ENCODE data around the gene FGD6. TPM values are rescaled to one million over a fixed set of nuclear protein-coding genes. Genes with fewer than 3 reads are reported as not detected.

The FGD6 gene
- total RNA-seq, 2 donors from 2014 or later = 9.9 to 13.9 TPM

DNA sequence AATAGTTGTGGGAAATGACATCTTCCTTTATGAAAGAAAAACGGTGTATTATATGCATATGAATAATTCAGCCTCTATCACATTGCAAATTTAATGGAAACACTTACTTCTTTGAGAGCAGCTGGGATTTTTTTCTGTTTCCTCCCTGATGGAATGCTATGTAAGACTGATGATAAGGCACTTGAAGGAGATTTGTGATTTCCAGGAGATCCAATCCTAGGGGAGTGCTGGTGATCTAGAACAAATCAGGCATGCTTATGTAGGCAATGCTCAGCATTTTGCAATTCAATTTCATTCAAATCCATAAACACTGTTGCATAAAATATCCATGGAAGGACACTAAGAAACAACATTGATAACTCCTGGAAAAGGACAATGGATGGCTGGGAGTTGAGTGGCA lies 127.8 kb downstream of the FGD6 start:
- H3K27ac ChIP-seq = no peak overlapping the region
- TF ChIP-seq POLR2AphosphoS5 (IDR thresholded peaks at IDR 0.05) = no peak
- TF ChIP-seq, protein P1, sequence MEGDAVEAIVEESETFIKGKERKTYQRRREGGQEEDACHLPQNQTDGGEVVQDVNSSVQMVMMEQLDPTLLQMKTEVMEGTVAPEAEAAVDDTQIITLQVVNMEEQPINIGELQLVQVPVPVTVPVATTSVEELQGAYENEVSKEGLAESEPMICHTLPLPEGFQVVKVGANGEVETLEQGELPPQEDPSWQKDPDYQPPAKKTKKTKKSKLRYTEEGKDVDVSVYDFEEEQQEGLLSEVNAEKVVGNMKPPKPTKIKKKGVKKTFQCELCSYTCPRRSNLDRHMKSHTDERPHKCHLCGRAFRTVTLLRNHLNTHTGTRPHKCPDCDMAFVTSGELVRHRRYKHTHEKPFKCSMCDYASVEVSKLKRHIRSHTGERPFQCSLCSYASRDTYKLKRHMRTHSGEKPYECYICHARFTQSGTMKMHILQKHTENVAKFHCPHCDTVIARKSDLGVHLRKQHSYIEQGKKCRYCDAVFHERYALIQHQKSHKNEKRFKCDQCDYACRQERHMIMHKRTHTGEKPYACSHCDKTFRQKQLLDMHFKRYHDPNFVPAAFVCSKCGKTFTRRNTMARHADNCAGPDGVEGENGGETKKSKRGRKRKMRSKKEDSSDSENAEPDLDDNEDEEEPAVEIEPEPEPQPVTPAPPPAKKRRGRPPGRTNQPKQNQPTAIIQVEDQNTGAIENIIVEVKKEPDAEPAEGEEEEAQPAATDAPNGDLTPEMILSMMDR (IDR thresholded peaks at IDR 0.05) = no peak
- TF ChIP-seq POLR2A (IDR thresholded peaks at IDR 0.05) = no peak
- intact Hi-C loops (cut with DNase I) = no loop called here
- WGBS = 66% methylated on average over 1 of the region's 1 CpG
- H3K27me3 ChIP-seq (replicated peaks; ENCODE audit: insufficient read depth) = no peaks in the 10 kb centered on the region
- H3K4me1 ChIP-seq (replicated peaks) = no peaks in the 10 kb centered on the region
- no peaks in the 10 kb centered on the region for H3K36me3 ChIP-seq
- no peak for DNase-seq (ENCODE audit: low spot score)
- no peaks in the 10 kb centered on the region for H3K9me3 ChIP-seq
- H3K4me3 ChIP-seq = no peak overlapping the region

DNA sequence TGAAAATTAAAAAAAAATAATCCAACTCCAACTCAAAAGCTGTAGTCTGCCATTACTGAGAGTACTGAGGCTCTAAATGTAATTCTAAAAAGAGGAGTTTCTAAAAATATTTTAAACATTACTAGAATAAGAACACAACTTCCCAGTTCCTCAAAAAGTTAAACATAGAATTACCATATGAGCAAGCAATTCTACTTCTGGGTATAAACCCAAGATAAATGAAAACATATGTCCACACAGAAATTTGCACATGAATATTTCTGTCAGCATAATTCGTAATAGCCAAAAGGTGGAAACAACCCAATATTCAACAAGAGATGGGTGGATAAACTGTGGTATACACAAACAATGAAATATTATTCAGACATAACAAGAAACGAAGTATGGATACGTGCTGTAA lies 128.9 kb downstream of the FGD6 start:
- Histone ChIP-seq H3K4me3 (no peak overlapping the region), H3K4me1 (replicated peaks) (no peaks in the 10 kb centered on the region), H3K27me3 (replicated peaks; ENCODE audit: insufficient read depth) (no peaks in the 10 kb centered on the region), H3K27ac (no peak overlapping the region), H3K9me3 (no peaks in the 10 kb centered on the region), H3K36me3 (no peaks in the 10 kb centered on the region)
- no peak for DNase-seq (ENCODE audit: low spot score)
- 86% methylated on average over 3 of the region's 3 CpGs for WGBS
- intact Hi-C loops (cut with DNase I) = no loop called here
- TF ChIP-seq POLR2A (IDR thresholded peaks at IDR 0.05) (no peak), POLR2AphosphoS5 (IDR thresholded peaks at IDR 0.05) (no peak)

GRCh38 chr12:95085612-95086011 lies 131.7 kb downstream of the FGD6 start:
- no peak overlapping the region for H3K4me3 ChIP-seq
- H3K27ac ChIP-seq = no peak overlapping the region
- H3K36me3 ChIP-seq = no peaks in the 10 kb centered on the region
- intact Hi-C loops (cut with DNase I) = no loop called here
- H3K4me1 ChIP-seq (replicated peaks) = no peaks in the 10 kb centered on the region
- TF ChIP-seq POLR2AphosphoS5 (IDR thresholded peaks at IDR 0.05) (no peak), POLR2A (IDR thresholded peaks at IDR 0.05) (no peak)
- TF ChIP-seq, protein P1 (IDR thresholded peaks at IDR 0.05) = no peak
- no peaks in the 10 kb centered on the region for H3K27me3 ChIP-seq (replicated peaks; ENCODE audit: insufficient read depth)
- no peak for DNase-seq (ENCODE audit: low spot score)
- no peaks in the 10 kb centered on the region for H3K9me3 ChIP-seq

DNA sequence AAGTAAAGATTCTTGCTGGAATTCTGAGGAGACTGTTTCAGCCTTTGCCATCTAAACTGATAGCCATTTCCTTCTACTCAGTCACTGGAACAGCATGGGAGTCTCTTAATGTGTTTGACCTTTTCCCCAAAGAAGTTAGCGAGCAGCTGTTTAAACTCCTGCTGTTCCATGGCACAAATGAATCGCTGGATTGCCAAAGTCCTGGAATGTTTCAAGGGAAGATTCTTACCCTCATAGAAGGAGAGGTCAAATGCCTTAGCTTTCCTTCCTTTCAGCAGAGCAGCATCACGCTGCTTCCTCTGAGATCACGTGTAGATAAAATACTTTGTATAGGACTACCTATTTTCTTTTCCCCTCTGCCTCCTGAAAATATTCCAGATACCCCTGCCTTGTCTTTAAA lies 133.3 kb downstream of the FGD6 start:
- peak overlapping the region in 1 of 2 donors; percentile 15 for H3K27ac ChIP-seq
- DNase-seq (ENCODE audit: low spot score) = no peak
- no peaks in the 10 kb centered on the region for H3K9me3 ChIP-seq
- no peaks in the 10 kb centered on the region for H3K36me3 ChIP-seq
- intact Hi-C loops (cut with DNase I) = no loop called here
- no peaks in the 10 kb centered on the region for H3K27me3 ChIP-seq (replicated peaks; ENCODE audit: insufficient read depth)
- H3K4me1 ChIP-seq (replicated peaks) = no peaks in the 10 kb centered on the region
- TF ChIP-seq POLR2AphosphoS5 (IDR thresholded peaks at IDR 0.05) = no peak
- TF ChIP-seq, protein P1 (IDR thresholded peaks at IDR 0.05) = no peak
- no peak overlapping the region for H3K4me3 ChIP-seq
- 31% methylated on average over 4 of the region's 4 CpGs for WGBS

- H3K27me3 ChIP-seq (replicated peaks; ENCODE audit: insufficient read depth) = no peaks in the 10 kb centered on the region
- intact Hi-C loops (cut with DNase I) = no loop called here
- no peaks in the 10 kb centered on the region for H3K4me1 ChIP-seq (replicated peaks)
- no peaks in the 10 kb centered on the region for H3K36me3 ChIP-seq
- H3K9me3 ChIP-seq = no peaks in the 10 kb centered on the region
- H3K4me3 ChIP-seq = no peak overlapping the region
- DNase-seq (ENCODE audit: low spot score) = no peak
- peak overlapping the region in 1 of 2 donors; percentile 15 for H3K27ac ChIP-seq
- TF ChIP-seq, protein P1 (IDR thresholded peaks at IDR 0.05) = no peak
- TF ChIP-seq POLR2AphosphoS5 (IDR thresholded peaks at IDR 0.05) (no peak), POLR2A (IDR thresholded peaks at IDR 0.05) (no peak)
These were observed 133.8 kb downstream of the FGD6 start for GRCh38 chr12:95083471-95083870.
